ENCODE results near the gene PTEN.

GRCh38 chr10:87878664-87879459, 15.4 kb downstream of the PTEN start:
- TF ChIP-seq CTCF (IDR thresholded peaks at IDR 0.05) (no peak), POLR2AphosphoS5 (IDR thresholded peaks at IDR 0.05; ENCODE audit: insufficient read depth in 1 of 2, low read depth in 1 of 2) (no peak), POLR2A (IDR thresholded peaks at IDR 0.05) (no peak)
